Right forelimb (tissue), 1 donor: ENCODE data around the gene PCCA.
"Not testable (repeated sequence)": the region's sequence is repeated elsewhere in the genome, so short reads cannot be mapped to it uniquely, and the experiment has no call there.

Experiments used
- DNase-seq: peaks from one replicate; pipeline ENCODE4 v3.0.0-alpha.2; 2018

Gene PCCA

DNA sequence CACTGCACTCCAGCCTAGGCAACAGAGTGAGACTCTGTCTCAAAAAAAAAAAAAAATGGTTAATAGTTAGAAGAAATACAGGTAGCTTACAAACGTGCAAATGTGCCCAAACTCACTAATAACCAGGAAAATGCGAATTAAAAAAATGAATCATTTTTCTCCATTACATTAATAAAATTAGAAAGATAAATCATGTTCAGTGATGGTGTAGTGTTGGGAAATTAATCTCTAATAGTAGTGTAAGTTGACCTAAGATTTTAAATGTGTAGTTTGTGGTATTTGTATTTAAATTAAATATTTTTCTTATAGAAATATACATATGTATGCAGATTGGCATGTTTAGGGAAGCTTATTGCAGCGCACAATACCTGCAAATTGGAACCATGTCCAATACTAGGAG lies 57.6 kb downstream of the PCCA start:
- DNase-seq, result no peak

DNA sequence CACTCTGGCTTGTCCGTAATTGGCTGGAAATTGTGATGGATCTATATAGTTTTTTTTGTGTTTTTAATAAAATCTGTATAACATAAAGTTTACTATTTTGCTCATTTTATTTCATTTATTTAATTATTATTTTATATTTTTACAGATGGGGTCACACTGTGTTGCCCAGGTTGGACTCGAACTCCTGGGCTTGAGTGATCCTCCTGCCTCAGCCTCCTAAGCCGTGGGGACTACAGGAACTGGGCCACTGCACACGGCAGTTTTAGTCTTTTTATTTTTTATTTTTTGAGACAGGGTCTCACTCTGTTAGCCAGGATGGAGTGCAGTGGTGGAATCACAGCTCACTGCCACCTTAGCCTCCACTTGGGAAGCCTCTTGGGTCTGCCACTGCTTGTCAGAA lies 58.9 kb downstream of the PCCA start:
- DNase-seq, result no peak

DNA sequence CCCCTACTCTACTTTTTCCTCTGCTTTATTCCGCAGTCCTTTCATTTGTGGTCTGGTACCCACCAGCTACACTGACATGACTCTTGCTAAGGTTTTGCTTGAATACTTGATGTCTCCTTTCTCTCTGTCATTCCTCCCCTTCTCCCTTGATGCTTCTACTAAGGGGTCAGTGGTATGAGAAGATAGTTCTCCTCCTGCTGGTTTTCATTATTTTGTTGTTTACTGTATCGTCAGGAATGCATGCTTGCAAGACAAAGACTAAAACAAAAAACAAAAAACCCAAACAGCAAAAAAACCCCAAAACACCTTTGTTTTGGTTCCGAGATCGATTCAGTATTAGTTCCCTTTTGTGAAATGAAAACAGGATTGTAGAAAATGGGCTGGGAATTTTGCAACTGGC lies 59.5 kb downstream of the PCCA start:
- DNase-seq, result no peak

DNA sequence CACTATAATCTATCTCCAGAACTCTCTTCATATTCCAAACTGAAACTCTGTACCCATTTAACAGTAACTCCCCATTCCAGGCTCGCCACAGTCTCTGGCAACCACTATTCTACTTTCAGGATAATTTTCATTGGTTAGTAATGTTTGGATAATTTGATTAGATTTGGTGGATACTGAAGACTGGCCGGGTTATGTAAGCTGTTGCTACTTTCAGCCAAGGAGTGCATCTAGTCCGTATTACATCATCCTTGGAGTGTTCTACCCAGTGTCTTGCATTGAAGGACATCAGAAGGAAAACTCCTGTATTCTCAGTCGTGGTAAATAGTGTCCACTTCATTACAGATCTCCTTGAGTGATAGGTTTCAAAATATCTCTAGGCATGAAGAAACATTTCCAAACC lies 60.5 kb downstream of the PCCA start:
- no peak for DNase-seq

DNA sequence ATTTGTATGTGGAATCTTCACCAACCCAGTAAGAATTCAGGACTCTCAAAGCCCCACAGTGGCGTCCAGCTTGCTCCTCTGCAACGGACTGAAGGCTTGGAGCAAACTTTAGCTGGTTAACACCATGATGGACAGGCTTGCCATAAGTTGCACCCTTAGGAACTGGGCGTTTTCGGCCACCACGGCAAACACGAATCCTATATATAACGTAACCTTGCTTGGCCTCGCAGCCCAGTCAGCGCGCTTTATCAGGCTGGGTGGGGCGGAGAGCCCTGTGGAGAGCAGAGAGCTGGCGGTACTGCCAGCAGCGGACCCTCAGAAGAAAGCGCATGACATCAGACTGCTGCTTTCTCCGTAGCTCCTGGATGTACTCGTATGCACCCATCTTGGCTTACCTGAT lies 61.8 kb downstream of the PCCA start:
- not testable (repeated sequence) for DNase-seq

DNA sequence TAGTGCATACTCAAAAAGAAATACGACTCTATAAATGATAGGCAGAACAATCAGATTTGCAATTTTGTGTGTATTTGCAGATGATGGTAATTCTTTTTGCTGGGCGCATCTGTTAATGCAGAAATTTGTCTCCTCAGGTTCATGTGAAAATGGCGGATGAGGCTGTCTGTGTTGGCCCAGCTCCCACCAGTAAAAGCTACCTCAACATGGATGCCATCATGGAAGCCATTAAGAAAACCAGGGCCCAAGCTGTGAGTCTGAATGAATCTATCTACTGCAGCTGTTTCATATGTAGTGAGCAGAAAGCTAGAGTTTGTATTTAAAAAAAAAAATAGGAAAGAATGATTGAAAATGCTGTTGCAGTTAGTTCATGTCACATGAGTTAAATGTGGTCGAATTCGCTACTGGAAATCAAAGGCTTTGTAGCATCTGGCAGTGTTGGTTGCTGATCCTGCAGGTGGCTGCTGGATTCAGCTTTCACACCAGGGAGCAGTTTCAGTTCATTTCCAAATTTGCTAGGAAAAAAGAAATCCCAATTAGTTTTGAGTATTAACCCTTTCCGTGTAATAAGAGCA lies 66.0 kb downstream of the PCCA start:
- no peak for DNase-seq

DNA sequence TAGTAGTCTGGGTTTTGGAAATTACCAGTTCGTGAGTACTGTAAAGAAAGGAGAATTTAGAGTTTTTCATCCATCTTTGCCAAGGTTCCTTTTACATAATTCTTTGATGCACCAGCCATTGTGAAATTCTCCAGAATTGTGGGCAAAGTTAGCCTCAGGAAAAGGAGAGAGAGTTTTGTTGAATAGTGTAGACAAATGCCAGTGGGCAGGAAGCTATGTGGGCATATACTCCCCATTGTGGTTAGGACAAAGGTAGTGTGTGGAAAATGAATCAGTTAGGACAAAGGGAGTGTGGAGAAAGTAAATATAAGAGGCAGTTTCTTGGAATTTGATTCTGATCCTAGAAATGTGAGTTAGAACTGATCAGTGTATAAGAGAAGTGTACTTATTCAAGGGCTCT lies 67.9 kb downstream of the PCCA start:
- DNase-seq, result no peak

DNA sequence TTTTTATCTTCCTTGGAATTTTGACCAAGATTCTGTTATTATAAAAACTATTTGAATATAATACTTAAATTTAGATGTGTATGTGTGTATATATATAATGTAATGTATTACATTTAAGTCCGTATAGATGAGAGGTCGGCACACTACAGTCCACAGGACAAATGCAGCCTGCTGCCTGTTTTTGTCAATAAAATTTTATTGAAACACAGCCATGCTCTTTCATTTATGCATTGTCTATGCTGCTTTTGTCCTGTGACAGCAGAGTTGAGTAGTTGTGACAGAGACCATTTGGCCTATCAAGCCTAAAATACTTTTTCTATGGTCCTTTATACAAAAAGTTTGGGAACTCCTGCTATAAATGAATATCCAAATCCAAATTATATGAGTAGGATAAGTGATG lies 69.7 kb downstream of the PCCA start:
- no peak for DNase-seq

DNA sequence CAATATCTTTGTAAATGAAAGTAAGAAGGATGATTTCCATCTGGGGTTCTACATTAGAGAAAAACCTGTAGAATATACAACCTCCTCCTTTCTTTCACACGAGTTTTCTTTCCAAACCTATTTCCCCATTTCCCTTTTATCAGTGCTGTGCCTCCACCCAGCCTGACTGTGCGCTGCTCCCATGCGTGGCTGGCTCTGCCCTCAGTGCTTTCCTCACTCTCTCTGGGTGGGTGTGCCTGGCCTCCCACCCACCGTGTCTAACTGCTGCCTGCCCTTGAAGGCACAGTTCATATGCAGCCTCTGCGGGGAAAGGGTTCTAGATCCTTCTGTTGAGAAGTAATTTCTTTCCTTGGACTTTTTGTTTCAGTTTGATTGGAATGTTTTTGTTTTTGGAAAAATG lies 70.7 kb downstream of the PCCA start:
- no peak for DNase-seq

DNA sequence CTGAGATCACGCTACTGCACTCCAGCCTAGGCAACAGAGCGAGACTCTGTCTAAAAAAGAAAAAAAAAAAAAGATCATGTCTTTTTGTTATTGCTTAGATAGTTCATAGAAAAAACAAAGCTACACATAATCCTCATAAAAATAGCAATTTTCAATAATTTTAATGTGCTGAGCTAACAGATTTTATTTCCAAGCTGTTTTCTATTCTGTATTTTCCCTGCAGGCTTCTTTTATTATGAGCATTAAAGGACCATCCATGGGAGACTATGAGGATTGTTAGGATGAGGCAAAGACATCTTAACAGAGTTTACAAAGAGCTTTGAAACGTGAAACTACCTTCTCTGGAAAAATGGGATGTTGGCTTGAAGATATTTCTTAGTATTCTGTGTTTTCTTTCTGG lies 71.6 kb downstream of the PCCA start:
- DNase-seq, result no peak

DNA sequence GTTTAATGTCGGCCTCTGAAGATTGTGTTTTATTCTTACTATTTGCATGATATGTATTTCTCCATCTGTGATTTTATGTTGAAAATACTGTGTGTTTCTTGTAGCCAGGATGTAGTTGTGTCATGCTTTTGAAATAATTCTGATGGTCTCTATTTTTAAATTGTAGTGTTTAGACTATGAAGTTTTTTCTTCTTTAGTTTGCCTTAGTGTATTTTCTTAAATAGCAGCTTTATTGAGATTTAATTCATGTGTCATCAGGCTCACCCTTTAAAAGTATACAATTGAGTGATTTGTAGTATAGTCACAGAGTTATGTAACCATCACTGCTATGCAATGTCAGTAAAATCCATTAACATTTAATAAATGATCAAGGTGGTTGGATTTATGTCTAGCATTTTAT lies 74.5 kb downstream of the PCCA start:
- no peak for DNase-seq

DNA sequence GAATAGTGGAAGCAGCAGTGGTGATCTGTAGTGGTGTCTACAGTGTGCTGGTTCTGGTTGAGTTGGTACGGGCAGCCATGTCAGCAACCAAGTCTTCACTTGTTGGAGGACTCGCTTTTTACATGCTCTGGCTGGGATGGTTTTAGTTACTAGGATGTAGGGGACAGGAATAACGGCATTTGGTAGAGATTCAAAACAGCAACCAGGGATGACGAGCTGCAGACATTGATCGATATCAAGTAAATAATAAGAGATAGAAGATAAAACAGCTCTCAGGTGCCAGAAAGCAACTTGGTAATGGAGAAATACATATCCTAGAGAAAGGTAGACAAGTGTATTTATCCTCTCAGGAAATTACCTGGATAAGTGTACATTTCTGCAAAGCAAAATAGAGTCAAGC lies 84.3 kb downstream of the PCCA start:
- DNase-seq, result no peak

DNA sequence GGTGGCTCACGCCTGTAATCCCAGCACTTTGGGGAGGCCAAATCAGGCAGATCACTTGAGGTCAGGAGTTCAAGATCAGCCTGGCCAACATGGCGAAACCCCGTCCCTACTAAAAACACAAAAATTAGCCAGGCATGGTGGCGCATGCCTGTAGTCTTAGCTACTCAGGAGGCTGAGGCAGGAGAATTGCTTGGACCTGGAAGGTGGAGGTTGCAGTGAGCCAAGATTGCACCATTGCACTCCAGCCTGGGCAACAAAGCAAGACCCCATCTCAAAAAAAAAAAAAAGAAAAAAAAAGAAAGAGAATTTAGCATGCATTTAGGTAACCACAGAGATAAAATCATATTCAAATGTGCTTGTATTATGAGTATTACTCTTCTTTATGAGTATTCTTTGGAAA lies 85.6 kb downstream of the PCCA start:
- DNase-seq, result not testable (repeated sequence)

DNA sequence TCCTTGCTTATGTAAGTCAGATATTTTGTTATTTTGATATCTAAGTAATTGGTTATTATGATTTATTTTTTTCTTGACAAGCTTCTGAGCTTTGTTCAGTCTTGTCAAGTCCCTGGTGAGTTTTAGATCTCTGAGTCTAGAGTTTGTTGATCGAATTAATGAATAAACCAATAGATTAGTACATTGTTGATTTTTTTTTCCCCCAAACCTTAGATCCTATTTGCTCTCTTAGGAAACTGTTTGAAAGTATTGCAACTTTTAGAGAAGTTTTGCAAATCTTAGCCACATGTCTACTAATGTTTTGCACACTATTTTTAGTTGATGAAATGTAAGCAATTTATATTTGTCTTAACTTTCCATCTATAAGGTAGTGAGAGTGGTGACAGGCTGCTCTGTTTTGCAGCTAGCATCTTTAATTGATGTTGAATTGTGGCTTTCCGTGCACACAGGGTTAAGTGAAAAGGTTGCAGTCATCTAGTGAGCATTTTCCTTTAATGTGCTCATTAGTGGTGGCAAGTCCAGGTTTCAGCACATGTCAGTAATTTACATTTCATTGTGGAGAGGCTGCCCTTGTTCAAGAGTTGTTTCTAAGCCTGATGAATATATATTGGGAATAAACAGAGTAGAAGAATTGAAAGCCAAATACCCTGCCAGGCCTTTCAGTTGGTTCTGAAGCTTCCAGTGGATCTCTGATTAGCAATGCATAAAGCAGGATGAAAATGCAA lies 86.3 kb downstream of the PCCA start:
- no peak for DNase-seq

DNA sequence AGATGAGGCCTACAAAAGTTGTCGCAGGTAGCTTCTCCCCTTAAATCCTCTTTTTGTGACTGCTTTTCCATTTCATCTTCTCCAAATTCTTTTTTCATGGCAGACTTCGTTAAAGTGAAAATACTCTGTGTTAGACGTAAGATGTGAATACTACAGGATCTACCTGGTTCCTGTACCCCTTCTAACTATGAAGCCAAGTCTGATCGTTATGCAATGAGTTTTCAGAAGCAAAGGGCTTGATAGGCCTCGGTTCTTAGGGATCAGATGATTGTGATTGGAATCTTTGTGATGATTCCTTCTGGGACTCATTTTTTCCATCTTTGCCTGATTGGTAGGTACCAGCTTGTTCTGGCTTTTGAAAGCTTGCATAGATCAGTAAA lies 86.9 kb downstream of the PCCA start:
- DNase-seq, result no peak

DNA sequence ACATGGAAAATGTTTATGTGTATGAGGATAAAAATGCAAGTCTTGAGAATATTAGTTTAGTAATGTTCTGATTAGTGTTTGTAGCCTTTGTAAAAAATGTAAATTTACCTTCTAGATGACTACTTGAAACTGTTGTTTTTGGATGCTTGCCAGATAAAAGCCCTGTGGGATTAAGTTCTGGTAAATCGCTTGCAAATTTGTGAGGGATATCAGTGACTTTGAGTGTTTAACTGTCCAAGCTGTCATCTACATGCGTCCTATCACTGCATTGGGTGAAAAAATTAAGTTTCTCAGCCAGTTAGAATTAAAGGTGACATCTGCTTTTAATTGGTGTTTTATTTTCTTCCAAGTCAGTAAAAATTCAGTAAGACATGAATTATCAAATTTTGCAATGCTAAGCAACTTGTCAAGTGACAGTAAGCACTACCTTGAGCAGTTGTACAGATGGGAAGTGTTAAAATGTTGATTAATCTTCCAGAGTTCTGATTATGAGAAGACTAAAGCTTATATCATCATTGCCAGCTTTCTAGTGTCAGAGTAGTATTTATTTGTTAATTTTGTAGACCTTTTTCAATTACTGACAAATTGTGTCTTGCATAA lies 88.0 kb downstream of the PCCA start:
- no peak for DNase-seq

DNA sequence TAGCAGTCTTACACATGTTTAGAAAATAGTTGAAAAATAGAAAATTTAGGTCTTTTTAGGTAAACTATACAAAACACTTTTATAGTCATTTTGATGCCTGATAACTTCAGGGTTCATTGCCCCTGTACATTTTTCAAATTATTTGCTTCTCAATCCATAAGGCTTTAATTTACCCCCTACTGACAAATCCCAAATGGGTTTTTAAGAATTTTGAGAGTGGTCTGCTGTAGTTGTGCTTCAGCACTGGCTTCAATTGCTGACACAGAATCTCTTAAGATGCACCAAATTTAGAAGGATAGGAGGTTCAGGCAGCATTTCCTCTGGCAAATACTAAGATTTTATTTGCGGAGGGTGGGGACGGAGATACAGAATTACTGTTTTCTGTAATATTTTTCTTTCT lies 89.4 kb downstream of the PCCA start:
- DNase-seq, result no peak

DNA sequence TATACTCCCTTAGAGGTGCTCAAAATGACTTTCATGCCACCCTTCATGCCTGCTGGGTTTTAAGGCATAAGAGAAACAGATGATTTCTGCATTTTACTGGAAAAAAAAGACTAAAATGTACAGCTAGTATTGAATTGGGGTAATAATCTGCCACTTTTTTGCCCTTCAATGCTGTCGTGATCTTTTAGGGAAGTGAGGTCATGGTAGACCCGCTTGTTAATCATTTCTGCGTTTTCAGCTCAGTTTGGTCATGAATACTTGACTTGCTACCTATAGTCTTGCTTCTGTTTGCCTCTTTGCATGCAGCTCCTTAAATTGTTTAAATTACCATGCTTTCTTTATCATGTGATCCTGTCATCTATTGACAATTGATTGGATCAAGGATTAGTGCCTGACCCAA lies 90.4 kb downstream of the PCCA start:
- DNase-seq, result no peak

DNA sequence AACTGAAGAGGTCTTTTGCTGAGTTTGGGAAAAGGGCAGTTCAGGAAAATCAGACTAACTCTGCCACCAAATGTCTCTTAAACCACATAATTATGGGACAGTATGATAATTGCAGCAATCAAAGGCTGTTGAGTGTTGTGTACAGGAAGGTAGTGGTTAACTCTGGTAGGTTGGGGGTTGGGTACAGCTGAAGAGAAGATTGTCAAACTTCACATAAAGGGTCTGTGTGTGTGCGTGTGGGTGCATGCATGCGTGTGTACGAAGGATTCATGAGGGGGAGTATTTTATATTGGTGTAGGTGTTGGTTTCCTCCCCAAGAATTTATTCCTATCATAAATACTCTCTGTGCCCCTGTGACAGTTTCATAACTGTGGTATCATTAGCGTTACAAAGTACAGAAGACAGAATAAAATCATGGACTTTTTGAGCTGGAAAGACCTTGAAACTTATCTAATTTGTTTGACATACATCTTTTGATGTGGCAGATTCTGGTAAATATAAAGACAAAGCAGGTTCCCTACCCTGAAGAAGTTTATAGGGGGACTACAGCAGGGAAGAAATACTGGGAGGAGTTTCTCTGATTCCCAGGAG lies 94.1 kb downstream of the PCCA start:
- DNase-seq, result no peak

DNA sequence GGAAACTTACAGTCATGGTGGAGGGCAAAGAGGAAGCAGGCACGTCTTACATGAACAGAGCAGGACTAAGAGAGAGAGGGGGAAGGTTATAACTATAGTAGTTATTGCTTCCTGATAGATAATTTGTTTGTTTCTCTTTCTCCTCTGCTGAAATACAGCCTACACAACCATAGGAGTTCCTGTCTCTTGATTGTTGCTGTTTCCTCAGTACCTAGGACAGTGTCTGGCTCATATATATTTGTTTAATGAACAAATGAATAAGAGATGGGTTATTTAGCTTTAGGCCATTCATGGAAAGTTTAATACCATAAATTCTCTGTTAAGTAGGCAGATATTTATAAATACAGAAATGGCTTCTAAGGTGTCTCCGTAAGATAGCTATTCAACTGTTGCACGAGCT lies 95.2 kb downstream of the PCCA start:
- no peak for DNase-seq

DNA sequence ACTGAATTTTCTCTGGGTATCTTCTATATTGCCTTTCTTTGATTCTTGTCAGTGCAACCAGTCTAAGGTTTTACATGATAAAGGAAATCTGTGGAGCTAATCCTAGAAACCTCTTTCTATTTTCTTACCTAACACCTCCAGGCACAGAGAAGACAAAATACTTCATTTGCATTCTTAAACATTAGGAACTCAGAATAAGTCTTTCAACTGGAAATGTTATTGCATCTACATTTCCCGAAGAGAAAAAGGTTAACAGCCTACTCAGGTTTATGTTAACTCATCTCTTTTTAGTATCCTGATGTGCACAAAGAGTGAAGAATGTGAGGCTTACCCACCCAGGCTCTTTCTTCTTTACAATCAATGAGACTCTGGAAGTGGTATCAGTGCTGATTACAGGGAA lies 106.7 kb downstream of the PCCA start:
- DNase-seq, result no peak

DNA sequence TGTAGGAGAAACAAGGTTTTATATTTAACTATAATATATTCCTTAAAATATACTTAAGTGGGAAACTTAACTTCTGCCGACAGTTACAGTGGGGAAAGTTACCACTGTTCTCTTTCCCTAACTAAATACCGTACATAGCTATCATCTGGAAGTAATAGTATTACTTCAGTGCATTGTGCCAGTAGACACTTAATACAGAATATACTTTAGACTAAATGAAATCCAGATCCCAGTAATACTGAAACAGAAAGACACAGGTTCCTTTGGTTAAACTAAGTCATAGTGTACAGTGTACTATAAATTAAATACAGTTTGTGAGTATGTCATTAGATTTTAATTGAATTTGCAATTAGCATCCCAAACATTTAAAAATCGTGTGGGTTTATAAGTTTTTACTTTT lies 107.5 kb downstream of the PCCA start:
- DNase-seq, result no peak

DNA sequence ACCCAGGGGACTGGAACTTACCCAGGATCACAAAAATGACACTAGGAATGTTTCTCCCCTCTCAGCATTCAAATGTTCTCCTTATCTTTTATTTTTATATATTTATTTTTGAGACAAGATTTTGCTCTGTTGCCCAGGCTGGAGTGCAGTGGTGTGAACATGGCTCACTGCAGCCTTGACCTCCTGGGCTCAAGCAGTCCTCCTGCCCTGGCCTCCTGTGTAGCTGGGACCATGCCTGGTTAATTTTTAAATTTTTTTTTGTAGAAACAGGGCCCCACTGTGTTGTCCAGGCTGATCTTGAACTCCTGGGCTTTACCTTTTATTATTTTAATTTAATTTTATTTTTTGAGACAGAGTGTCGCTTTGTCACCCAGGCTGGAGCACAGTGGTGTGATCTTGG lies 108.2 kb downstream of the PCCA start:
- no peak for DNase-seq

DNA sequence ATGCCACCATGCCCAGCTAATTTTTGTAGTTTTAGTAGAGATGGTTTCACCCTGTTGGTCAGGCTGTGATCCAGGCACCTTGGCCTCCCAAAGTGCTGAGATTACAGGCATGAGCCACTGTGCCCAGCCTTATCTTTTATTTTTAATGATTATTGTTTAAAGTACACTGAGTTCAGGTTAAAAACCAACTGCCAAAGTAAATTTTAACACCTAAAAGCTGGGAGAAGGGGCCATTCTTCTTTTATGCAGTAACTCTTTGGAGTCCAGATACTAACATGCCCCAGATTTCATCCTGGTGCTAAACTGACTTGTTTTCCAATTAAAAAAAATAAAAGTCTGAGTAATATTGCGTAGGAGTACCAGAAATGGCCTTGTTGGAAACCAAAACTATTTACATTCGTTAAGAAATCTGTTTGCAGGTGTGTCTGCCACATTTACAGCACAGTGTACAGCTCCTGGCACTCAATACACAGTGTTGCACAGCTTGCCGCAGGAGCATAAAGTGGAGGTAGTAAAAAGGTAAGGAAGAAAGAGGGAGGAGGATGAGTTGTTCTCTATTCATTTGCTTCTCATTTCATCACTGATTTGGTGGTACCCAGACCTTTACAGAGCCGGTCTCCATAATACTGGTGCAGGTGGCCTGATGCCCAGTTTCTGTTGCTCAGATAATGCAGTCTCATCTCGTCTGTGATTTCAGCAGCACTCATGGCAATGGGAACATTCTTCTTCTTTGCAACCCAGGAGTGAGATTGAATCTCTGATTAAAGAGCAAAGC lies 108.9 kb downstream of the PCCA start:
- no peak for DNase-seq
